Activated naive CD8-positive, alpha-beta T cell (primary cell): ENCODE results near the gene RRM1.

ENCODE experiments used
- H3K27ac Mint-ChIP-seq: one replicate; pipeline ENCODE4 v1.8.0; 2021; ENCODE audit warnings: mixed read lengths
- H3K27me3 Mint-ChIP-seq: one replicate; pipeline ENCODE4 v1.8.0; 2021; ENCODE audit warnings: mixed read lengths
- H3K36me3 Mint-ChIP-seq: one replicate; pipeline ENCODE4 v1.8.0; 2021; ENCODE audit warnings: mixed read lengths
- H3K4me1 Mint-ChIP-seq: one replicate; pipeline ENCODE4 v1.8.0; 2021; ENCODE audit warnings: low read depth, mixed read lengths
- H3K4me3 Mint-ChIP-seq: one replicate; pipeline ENCODE4 v1.8.0; 2021; ENCODE audit warnings: mild to moderate bottlenecking, mixed read lengths
- H3K9me3 Mint-ChIP-seq: one replicate; pipeline ENCODE4 v1.8.0; 2021; ENCODE audit warnings: low read depth, mixed read lengths

The RRM1 gene

DNA sequence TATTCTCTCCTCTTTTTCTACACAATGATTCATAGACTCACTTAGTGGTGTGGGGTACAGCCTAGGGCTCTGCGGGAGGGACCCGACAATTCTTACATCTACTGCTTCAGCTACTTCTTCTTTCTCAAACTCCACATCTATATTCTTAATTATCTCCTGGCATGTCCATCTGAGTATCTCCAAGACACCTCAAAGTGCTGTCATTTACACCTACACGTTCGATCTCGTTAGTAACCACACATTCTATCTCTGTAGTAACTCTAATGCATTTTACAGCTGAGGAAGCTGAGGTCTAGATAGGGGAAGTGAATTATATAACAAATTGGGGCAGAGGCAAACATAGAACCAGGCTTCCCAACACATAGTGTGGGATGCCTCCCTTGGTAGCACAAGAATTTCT is 27.7 kb upstream of the RRM1 start:
- peaks cover 2% of the 10 kb centered on the region for H3K36me3 Mint-ChIP-seq
- peak overlapping the region; percentile 64 for H3K27ac Mint-ChIP-seq
- peaks cover 74% of the 10 kb centered on the region for H3K4me1 Mint-ChIP-seq

DNA sequence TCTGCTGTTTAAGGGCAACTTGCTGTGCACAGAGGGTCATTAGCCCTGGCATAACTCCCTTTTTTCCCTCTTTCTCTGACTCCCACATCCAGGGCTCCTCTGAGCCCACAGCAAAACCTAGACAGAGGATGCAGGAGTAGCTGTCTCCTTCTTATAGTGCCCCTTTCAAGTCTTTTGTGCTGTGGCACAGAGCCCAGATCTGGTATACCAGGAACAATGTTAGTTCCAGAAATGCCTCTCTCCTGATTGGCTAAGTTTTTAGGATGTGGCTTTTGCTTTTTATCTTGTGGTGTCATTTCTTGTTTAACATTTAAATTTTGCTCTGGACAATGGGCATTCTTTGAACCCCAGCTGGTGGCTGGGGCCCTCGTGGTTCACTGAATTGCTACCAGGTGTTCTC is 25.6 kb upstream of the RRM1 start:
- H3K27ac Mint-ChIP-seq = peak overlapping the region; percentile 75
- no peaks in the 10 kb centered on the region for H3K27me3 Mint-ChIP-seq
- H3K4me1 Mint-ChIP-seq = peaks cover 83% of the 10 kb centered on the region
- H3K4me3 Mint-ChIP-seq = no peak overlapping the region
- peaks cover 2% of the 10 kb centered on the region for H3K36me3 Mint-ChIP-seq
- no peaks in the 10 kb centered on the region for H3K9me3 Mint-ChIP-seq

More for the DNA sequence above, 27.7 kb upstream of the RRM1 start:
- H3K9me3 Mint-ChIP-seq = no peaks in the 10 kb centered on the region
- H3K4me3 Mint-ChIP-seq = no peak overlapping the region
- no peaks in the 10 kb centered on the region for H3K27me3 Mint-ChIP-seq

DNA sequence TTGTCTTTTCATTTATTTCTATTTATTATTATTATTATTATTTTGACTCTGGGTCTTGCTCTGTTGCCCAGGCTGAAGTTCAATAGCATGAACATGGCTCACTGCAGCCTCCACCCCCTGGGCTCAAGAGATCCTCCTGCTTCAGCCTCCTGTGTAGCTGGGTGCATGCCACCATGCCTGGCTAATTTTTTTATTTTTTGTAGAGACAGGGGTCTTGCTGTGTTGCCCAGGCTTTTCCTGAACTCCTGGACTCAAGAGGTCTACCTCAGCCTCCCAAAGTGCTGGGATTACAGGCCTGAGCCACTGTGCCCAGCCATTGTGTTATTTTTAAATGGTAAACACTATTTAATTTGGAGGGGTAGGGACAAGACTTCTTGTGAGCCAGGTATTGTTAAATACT is 23.3 kb upstream of the RRM1 start:
- Mint-ChIP-seq H3K4me1 (peaks cover 66% of the 10 kb centered on the region), H3K27ac (no peak overlapping the region), H3K27me3 (no peaks in the 10 kb centered on the region), H3K9me3 (no peaks in the 10 kb centered on the region), H3K36me3 (peaks cover 2% of the 10 kb centered on the region), H3K4me3 (no peak overlapping the region)

DNA sequence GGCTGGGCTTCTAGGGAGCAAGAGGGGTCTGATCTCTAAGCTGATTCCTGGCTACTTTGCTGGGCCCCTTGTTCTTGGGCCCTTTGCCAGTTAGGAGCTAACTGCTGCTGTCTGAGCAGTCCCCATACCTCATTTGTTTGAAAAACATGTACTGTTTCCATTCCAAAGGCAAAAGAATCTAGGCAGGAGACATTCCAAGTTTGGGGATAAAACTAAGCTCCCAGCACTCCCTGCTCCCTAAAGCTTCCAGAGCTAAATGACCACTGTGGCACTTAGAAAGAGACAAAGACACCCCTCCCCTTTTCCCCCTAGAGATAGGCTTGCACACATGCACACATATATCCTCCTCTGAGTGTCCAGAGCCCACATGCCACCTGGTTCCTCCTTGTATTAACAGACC is 22.7 kb upstream of the RRM1 start:
- Mint-ChIP-seq H3K4me1 (peaks cover 65% of the 10 kb centered on the region), H3K9me3 (no peaks in the 10 kb centered on the region), H3K4me3 (no peak overlapping the region), H3K27me3 (no peaks in the 10 kb centered on the region), H3K36me3 (peaks cover under 1% of the 10 kb centered on the region), H3K27ac (peak overlapping the region; percentile 79)

DNA sequence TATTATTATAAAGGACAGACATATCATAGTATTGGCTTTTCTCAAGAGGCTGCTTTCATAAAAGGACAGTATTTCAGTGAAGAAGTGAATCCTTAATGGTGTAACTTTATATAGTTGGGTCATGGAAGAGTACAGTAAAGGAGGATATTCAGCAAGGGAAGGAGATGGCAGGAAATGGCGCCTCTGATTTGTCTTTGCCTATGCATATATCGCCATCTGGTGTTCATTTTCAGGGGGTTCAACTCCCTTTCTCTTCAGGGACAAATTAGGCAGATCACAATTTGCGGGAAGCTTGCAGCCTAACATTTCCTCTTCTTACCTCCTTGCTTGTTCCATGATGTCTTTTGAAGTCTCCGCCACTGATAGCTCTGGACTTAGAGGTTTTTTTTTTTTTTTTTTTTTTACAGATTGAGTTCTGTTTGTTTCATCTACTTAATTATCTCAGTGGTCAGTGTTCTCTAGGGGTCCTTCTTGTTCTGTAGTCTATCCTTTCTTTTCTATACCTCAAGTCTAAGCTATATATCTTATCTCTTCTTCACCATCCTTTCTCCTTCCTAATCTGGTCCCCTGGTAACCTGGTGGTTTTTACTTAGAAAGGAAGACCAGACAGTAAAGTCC is 21.8 kb upstream of the RRM1 start:
- Mint-ChIP-seq H3K4me3 (no peak overlapping the region), H3K36me3 (no peaks in the 10 kb centered on the region), H3K4me1 (peaks cover 61% of the 10 kb centered on the region), H3K27me3 (no peaks in the 10 kb centered on the region), H3K27ac (peak overlapping the region; percentile 79), H3K9me3 (no peaks in the 10 kb centered on the region)

DNA sequence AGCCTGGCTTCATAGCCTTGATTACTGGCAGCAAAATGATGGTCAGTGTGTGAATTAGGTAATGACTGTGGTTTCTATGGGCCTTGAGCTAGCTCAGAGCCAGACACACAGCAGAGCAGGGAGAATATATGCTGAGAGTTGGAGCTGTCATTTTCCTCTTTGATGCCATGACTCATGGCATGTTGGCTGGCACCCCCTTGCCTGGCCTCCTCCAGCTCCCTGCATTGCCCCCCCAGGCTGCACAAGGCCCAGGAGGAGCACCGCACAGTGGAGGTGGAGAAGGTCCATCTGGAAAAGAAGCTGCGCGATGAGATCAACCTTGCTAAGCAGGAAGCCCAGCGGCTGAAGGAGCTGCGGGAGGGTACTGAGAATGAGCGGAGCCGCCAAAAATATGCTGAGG is 20.3 kb upstream of the RRM1 start:
- no peaks in the 10 kb centered on the region for H3K27me3 Mint-ChIP-seq
- H3K36me3 Mint-ChIP-seq = no peaks in the 10 kb centered on the region
- H3K4me1 Mint-ChIP-seq = peaks cover 46% of the 10 kb centered on the region
- no peaks in the 10 kb centered on the region for H3K9me3 Mint-ChIP-seq
- H3K4me3 Mint-ChIP-seq = no peak overlapping the region
- H3K27ac Mint-ChIP-seq = peak overlapping the region; percentile 54

DNA sequence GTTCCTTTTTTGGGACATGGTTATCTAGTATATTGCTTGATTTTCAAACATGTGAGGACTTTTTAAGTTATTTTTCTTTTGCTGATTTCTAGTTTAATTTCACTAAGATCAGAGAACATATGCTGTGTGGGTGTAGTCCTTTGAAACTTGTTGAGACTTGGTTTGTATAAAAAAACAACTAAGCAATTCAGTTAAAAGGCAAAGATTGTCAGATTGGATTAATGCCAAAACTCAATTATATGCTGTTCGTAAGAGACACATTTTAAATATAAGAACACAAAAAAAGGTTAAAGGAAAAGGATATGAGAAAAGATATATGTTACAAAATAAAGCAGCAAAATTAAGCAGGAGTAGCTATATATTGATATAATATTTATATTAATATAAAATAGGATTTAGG is 17.8 kb upstream of the RRM1 start:
- H3K36me3 Mint-ChIP-seq = no peaks in the 10 kb centered on the region
- no peak overlapping the region for H3K4me3 Mint-ChIP-seq
- peaks cover 30% of the 10 kb centered on the region for H3K4me1 Mint-ChIP-seq
- no peaks in the 10 kb centered on the region for H3K9me3 Mint-ChIP-seq
- H3K27ac Mint-ChIP-seq = no peak overlapping the region
- H3K27me3 Mint-ChIP-seq = no peaks in the 10 kb centered on the region

DNA sequence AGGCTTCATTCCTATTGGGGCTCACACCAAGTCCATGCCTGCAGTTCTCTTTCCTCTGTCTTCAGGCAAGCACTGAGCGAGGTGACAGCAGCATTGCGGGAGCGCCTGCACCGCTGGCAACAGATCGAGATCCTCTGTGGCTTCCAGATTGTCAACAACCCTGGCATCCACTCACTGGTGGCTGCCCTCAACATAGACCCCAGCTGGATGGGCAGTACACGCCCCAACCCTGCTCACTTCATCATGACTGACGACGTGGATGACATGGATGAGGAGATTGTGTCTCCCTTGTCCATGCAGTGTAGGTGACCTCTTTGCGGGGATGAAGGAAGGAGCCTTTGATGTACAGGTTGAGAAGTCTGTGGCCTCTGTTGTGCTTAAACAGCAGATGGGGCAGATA is 11.4 kb upstream of the RRM1 start:
- peaks cover 16% of the 10 kb centered on the region for H3K36me3 Mint-ChIP-seq
- H3K27ac Mint-ChIP-seq = no peak overlapping the region
- peaks cover 14% of the 10 kb centered on the region for H3K4me1 Mint-ChIP-seq
- H3K9me3 Mint-ChIP-seq = no peaks in the 10 kb centered on the region
- no peaks in the 10 kb centered on the region for H3K27me3 Mint-ChIP-seq
- no peak overlapping the region for H3K4me3 Mint-ChIP-seq

DNA sequence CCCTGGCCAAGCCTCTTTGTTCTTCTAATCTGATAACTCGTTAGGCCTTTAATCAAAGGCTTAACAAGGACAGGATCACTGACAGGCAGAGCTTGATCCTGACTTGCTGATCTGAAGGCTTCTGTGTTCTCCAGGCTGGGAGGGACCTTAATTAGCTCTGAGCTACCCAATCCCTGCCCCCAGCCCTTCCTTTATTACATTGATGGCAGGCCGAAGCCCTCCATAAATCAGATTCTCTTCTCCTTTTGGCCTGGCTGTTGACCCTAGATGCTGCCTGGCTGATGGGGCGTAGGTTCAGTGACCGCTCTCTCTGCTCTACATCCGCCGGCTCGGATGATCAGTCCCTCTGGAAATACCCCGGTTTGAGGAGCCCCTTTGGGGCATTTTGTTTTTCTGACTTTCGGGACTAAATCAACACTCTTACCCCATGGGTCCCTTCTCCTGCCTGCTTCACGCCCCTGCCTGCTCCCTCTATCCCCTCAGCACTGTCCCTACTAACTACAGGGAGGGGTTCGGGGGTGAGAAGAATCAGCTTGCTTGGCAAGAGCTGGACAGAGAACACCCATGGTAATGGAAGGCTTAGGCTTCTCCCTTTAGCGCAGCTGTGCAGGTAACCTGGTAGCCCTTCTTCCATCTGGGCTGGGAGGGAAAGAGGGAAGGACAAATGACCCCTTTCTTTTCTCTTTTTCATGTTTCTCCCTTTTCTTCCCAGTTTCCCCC is 10.0 kb upstream of the RRM1 start:
- peaks cover 20% of the 10 kb centered on the region for H3K4me1 Mint-ChIP-seq
- H3K36me3 Mint-ChIP-seq = peaks cover 16% of the 10 kb centered on the region
- no peaks in the 10 kb centered on the region for H3K9me3 Mint-ChIP-seq
- H3K27me3 Mint-ChIP-seq = no peaks in the 10 kb centered on the region
- H3K27ac Mint-ChIP-seq = peak overlapping the region; percentile 41
- H3K4me3 Mint-ChIP-seq = no peak overlapping the region

DNA sequence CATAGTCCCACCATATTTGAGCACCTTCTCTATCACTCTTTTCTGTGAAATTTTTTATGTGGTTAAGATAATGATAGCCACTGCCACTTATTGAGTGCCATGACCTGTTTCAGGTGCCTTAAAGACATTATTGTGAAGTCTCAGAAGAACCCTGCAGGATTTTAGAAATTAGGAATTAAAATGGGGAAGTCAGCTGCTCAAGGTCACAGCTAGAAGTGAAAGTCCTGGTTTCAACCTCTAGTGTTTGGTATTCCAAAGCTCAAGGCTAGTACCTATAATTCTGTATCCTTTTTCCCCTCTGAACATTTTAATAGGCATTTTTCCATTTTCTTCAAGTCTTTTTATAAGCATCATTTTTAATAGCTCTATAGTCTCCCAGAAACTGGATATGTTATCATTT is 9.0 kb upstream of the RRM1 start:
- no peaks in the 10 kb centered on the region for H3K27me3 Mint-ChIP-seq
- H3K27ac Mint-ChIP-seq = no peak overlapping the region
- H3K36me3 Mint-ChIP-seq = peaks cover 18% of the 10 kb centered on the region
- no peaks in the 10 kb centered on the region for H3K9me3 Mint-ChIP-seq
- H3K4me3 Mint-ChIP-seq = no peak overlapping the region
- peaks cover 30% of the 10 kb centered on the region for H3K4me1 Mint-ChIP-seq

DNA sequence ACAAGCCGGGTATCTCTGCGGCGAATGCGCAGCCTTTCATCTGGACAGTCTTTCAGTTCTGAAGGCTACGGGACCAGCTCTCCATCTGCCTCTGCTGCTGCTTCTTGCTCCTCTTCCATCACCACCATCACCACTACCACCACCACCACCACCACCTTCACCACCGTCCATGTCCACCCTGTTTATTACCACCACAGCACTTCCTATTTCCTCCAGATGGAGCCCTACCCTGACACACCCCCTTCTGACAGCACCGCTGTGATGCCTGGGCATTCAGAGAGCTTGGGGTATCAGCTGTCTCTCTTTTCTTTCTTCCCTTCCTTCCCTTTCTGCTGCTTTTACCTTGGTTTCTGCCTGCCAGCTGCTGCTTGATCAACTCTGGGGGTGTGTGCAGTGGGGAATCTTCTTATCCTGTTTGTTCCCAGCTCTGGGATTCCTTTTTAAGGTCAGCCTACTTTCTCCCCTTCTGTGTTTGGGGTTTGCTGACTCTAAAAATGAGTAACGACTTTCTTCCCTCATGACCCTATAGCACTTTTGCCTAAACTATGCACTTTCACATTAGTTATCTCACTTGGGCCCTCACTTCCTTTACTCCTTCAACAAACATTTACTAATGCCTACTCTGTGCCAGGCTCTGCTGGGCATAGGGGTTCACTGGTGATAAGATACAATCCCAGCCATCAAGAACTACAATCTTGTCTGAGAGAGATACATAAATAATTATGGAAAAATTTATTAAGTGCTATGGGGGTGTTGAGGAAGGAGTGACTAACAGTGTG is 7.8 kb upstream of the RRM1 start:
- H3K4me3 Mint-ChIP-seq = peak overlapping the region; percentile 10

DNA sequence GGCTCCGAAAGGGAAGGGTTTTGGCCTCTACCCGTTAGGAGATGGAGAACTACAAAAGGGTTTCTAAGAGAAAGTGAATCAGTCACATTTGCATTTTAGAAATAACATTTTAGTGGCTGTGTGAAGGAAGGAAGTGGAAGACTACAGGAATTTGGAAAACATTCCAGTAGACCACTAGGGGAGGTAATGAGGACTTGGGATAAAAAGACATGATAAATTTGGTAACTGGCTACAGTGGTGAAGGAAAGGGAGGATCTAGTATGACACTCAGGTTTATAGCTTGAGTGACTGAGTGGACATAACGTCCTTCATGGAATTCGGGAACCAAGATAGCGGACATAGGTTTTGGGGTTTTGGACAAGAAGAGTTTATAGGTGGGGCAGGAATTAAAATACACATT is 7.0 kb upstream of the RRM1 start:
- Mint-ChIP-seq H3K36me3 (peaks cover 18% of the 10 kb centered on the region), H3K27ac (peak overlapping the region; percentile 83), H3K9me3 (no peaks in the 10 kb centered on the region), H3K4me1 (peaks cover 50% of the 10 kb centered on the region), H3K27me3 (no peaks in the 10 kb centered on the region), H3K4me3 (no peak overlapping the region)

More for the DNA sequence above, 7.8 kb upstream of the RRM1 start:
- peaks cover 18% of the 10 kb centered on the region for H3K36me3 Mint-ChIP-seq
- H3K4me1 Mint-ChIP-seq = peaks cover 42% of the 10 kb centered on the region
- no peaks in the 10 kb centered on the region for H3K27me3 Mint-ChIP-seq
- H3K9me3 Mint-ChIP-seq = no peaks in the 10 kb centered on the region
- peak overlapping the region; percentile 83 for H3K27ac Mint-ChIP-seq

DNA sequence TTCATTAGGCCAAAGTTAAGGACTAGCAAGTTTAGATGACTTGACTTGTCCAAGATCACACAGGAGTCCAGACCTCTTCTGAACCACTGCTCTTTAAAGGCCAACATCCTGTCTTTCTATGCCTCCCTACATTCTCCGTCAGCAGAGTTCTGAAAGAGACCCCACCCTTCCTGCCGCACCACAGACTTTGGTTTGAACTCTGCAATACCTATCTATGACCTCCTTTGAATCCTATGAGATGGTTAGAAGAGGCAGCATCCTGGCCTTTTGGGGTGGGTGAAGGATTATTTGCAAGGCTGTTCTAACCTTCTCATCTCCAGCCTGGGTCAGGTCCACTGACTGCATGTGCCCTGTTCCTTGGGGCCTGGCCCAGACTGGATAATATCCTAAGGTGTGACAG is 4.3 kb upstream of the RRM1 start:
- Mint-ChIP-seq H3K27me3 (no peaks in the 10 kb centered on the region), H3K36me3 (peaks cover 12% of the 10 kb centered on the region), H3K9me3 (no peaks in the 10 kb centered on the region), H3K27ac (peak overlapping the region; percentile 93), H3K4me1 (peaks cover 66% of the 10 kb centered on the region), H3K4me3 (peak overlapping the region; percentile 66)

DNA sequence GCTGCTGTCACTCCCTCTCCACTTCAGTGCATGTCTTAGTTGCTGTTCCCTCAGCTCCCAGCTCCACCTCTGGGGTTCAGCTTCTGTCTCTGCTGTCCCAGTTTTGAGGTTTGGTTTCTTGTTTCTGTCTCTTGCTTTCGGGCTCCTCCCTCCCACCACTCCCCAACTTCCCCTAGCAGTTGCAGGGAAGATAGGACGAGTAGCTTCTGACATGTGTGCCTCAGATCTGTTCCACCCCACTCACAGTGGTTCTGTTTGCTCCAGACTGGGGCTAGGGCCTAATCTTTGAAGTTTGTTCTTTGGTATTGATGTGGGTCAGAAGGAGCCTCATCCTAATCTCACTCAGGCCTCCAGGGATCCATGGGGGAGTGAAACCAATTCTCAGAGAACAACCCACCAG is 2.6 kb upstream of the RRM1 start:
- Mint-ChIP-seq H3K9me3 (no peaks in the 10 kb centered on the region), H3K27ac (peak overlapping the region; percentile 81), H3K4me1 (peaks cover 76% of the 10 kb centered on the region), H3K27me3 (no peaks in the 10 kb centered on the region), H3K36me3 (peaks cover 10% of the 10 kb centered on the region), H3K4me3 (peak overlapping the region; percentile 53)
